Raji (cell line): ENCODE results near the gene PHACTR3.

Experiments
- POLR2A ChIP-seq: IDR thresholded peaks from 2 replicates; pipeline ENCODE4 v1.6.1; 2011; ENCODE audit warnings: low read depth, low read length, control low read depth; ENCODE audit not compliant: insufficient read depth

The PHACTR3 gene

DNA sequence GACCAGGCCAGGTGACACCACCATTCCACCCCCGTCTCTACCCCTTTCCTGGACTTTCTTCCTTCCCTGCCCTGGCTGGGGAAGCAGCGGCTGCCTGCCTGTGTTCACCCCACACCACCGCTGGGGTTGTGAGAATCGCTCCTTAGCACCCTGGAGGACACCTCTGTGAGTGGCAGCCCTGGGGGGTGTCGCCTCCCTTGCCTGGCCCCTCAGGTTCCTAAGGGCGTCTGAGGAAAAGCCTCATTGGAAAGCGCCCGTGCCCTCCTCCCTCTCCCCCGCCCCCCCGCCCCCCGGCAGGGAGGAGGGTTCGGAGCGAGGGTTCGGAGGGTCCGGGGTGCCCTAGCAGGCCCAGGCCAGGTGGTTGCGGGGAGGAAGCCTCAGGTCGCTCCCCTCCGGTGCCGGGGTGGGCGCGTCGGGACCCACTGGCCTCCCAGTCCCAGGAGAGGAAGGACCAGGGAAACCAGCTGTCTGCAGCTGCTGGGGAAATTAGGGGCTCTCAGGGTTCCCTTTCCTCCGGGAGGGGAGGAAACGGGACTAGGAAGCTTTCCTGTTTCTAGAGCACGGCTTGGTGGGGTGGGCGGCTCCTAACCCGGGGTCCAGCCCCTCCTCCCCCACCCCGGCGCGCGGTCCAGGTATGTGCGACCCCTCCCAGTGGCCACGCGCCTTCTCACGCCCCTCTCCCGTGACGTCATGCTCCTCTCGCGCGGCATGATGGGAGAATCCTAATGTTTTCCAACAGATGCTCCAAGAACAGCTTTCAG, at the start of gene PHACTR3:
PHACTR3 (plus strand) TSS at position 760 of the 761 bp plus-strand sequence. CDS start 475 bp downstream, outside the sequence.
- no peak for TF ChIP-seq POLR2A

DNA sequence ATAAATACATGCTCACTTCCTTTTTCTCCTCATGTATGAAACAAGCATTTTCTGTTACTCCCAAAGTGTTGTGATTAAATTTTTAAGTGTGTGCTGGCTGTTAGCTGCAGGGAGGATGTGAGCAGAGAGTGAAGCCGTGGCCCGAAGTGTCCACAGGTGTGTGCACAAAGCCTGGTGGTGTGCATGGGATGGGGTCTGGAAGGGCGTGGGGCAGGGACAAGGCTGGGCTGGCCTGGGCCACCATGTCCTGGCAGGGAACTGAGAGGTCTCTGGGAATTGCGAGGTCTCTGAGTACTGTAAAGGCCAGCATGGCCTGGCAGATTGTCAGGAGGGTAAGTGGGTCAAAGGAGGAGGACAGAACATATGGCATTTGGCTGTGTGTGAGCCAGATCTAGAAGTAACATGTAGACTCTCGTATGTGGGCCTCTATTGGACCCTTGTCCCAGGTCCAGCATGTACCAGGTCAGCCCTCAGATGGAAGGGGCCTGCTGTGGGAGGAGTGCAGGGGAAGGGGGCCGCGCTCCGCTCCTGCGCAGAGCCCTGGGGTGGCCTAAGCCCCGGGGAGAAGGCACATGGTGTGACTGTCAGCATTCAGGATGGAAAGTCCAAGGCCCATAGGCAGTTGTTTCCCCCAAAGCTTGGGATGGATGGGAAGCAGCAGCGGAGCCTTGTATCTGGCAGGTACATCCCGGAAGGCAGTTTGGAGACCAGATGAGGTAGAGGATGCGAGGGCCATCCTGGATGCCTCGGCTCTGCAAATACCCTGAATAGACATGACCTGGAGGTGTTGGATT, 45.1 kb upstream of the PHACTR3 start:
- no peak for TF ChIP-seq POLR2A

DNA sequence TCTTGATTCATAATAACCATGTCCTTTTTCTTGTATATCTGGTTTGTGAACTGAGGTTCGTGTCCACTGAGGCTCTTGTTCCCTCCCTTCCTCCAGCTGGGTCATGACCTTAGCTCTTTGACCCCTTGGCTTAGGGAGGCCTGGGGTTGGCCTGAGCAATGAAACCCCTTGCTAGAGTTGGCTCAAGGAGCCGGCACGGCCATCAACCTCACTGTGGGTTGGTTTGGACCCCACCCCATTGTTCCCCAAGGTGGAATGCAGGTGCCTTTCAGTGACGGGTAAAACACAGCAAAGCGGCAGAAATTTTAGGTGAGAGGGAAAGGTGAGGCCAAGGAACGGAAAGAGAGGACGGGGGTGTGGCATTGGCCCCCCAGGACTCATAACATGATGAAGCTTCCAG, 44.5 kb upstream of the PHACTR3 start:
- TF ChIP-seq POLR2A = no peak

DNA sequence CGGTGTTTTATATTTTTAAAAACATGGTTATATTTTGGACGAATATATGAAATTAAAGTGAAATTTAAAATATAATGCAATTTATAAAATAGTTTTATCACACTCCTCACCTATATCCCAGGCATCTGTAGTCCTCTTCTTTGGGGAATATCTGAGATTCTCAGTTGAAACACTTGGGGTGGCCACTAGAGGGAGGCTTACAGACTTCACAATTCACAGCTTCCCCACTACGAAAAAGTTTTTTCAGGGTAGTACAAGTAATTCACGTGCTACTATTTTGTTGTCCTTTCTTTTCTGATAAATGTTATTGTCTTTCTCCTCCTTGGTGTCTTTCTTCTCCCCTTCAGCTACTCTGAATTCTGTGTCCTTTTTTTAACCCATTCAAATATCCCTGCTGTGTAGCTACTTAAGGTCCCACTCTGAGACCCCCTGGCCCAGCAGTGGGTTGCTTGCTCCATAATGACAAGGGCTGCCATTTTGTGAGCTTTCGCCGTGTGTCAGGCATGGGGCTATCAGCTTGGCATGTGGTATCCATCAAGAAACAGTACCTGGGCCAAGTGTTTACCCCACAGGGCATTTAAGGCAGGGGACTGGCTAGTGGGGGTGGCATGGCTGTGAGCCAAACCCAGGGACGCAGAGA, 43.6 kb upstream of the PHACTR3 start:
- TF ChIP-seq POLR2A = no peak

GRCh38 chr20:59561228-59561605, 43.1 kb upstream of the PHACTR3 start:
- TF ChIP-seq POLR2A = no peak

GRCh38 chr20:59561614-59562277, 42.6 kb upstream of the PHACTR3 start:
- no peak for TF ChIP-seq POLR2A

DNA sequence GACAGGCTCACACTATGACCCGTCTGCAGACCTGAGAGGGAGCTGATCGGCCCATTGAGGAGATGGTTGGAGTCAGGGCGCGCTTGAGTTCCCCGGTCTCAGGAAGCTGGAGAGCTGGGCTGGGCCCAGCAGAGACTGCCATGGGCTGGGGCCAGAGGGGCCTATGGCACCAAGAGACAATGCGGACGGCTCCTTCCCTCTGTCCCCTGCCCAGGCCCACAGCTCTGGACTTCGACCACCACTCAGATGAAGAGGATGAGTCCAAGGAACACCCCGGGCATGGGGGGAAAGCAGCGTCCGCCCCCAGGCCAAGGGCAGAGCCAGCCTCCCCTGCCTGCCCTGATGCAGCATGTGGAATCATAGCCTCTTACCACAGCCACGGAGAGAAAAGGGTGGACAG, 40.2 kb upstream of the PHACTR3 start:
- no peak for TF ChIP-seq POLR2A

GRCh38 chr20:59564943-59565342, 39.4 kb upstream of the PHACTR3 start:
- TF ChIP-seq POLR2A = no peak

DNA sequence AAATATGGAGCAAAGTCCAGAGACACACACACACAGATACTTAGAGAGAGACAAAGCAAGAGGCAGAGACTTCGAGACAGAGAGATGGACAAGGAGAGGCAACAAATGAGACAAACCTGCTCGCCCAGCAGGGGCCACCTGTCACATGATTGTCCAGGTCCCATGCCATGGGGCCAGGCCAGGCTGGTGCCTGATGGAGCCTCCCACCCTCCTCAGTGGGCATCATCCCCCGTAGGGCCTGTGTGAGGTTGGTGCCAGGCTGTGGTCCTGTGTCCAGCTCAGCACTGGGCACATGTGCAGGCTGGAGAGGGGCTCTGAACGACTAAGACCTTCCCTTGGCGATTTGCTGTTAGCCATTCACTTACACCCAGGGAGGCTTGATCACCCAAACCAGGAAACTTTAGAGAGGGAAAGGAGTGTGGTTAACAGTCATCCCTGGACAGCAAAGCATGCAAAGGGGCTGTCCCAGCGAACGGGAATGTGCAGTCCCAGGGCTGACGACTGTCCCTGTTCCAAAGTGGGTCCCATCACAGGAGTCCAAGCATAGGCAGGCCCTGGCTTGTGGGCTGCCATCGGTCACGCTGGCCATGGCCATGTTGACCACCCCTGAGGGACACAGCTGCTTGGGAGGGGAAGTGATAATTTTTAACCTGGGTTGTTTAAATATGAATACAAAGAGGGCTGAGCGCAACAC, 38.4 kb upstream of the PHACTR3 start:
- TF ChIP-seq POLR2A = no peak

DNA sequence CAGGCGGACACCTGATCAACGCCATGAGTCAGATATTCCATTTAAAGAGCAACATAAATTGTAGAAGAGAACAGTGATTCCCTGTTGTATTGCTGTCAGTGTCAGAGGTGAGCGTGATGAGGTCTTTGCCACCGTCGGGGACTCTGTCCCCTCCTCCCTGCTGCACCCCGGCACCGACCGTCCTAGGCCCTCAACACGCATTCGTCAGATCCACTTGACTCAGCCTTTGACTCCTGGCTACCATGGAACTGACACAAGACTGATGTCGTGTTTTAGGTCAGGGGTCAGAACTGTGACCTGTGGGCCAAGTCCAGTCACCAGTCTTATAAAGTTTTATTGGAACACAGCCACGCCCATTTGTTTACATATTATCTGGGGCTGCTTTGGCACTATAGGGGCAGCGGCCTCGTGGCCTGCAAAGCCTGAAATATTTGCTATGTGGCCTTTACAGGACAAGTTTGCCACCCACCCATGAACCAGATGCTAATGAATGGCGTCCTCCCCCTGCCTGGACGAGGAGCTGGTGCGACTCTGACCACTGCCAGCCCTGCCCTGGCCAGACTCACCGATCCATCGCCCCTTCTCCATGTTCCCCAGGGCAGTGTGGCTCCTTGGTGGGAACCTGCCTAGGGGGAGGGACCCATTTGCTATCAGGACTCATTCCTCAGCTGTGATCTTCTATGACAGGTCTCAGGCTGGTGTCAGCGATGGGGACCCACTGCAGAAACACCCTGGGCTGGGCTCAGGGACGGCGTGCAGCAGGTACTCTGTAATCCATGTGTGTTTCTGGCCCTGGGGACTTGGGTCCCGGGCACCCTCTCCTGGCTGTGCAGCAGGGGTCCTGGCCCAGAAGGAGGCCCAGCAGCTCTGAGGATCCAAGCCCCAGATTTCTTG, 37.5 kb upstream of the PHACTR3 start:
- no peak for TF ChIP-seq POLR2A

GRCh38 chr20:59567585-59568508, 36.5 kb upstream of the PHACTR3 start:
- no peak for TF ChIP-seq POLR2A

GRCh38 chr20:59568509-59569024, 35.8 kb upstream of the PHACTR3 start:
- no peak for TF ChIP-seq POLR2A
